Putamen (tissue), 1 donor: ENCODE measurements around the gene TUBA8.
"Not testable (repeated sequence)": the region's sequence is repeated elsewhere in the genome, so short reads cannot be mapped to it uniquely, and the experiment has no call there.

Source experiments
- DNase-seq: peaks from one replicate; pipeline ENCODE4 v3.0.0-alpha.2; 2016; ENCODE audit warnings: low spot score

The TUBA8 gene

GRCh38 chr22:18110194-18110953, at the start of gene TUBA8:
Gene TUBA8, plus strand, starts transcription at chr22:18110809. Its CDS starts 57 bp downstream, at chr22:18110866.
- DNase-seq = no peak

- DNase-seq = no peak
These were observed 48.2 kb upstream of the TUBA8 start for GRCh38 chr22:18062421-18062820.

- no peak for DNase-seq
These were observed 47.3 kb upstream of the TUBA8 start for GRCh38 chr22:18063306-18063705.

- not testable (repeated sequence) for DNase-seq
These were observed 46.9 kb upstream of the TUBA8 start for GRCh38 chr22:18063715-18064114.

- DNase-seq = no peak
These were observed 46.0 kb upstream of the TUBA8 start for GRCh38 chr22:18064636-18065035.

- DNase-seq = no peak
These were observed 45.4 kb upstream of the TUBA8 start for GRCh38 chr22:18065256-18065655.

- no peak for DNase-seq
These were observed 44.3 kb upstream of the TUBA8 start for GRCh38 chr22:18066181-18066859.

- DNase-seq = no peak
These were observed 43.5 kb upstream of the TUBA8 start for GRCh38 chr22:18067121-18067520.

- no peak for DNase-seq
These were observed 42.9 kb upstream of the TUBA8 start for GRCh38 chr22:18067548-18068341.

GRCh38 chr22:18068381-18068988, 42.1 kb upstream of the TUBA8 start:
- no peak for DNase-seq

GRCh38 chr22:18069041-18069440, 41.6 kb upstream of the TUBA8 start:
- DNase-seq = no peak

GRCh38 chr22:18070041-18070440, 40.6 kb upstream of the TUBA8 start:
- DNase-seq = no peak

GRCh38 chr22:18070556-18071306, 39.9 kb upstream of the TUBA8 start:
- DNase-seq = no peak

GRCh38 chr22:18071307-18071967, 39.2 kb upstream of the TUBA8 start:
- DNase-seq = not testable (repeated sequence)

- no peak for DNase-seq
These were observed 38.7 kb upstream of the TUBA8 start for GRCh38 chr22:18071968-18072310.

GRCh38 chr22:18073467-18073866, 37.1 kb upstream of the TUBA8 start:
- DNase-seq = no peak

GRCh38 chr22:18073927-18074326, 36.7 kb upstream of the TUBA8 start:
- not testable (repeated sequence) for DNase-seq

- DNase-seq = no peak
These were observed 35.4 kb upstream of the TUBA8 start for GRCh38 chr22:18075101-18075719.

- peak; percentile 93 for DNase-seq
These were observed 34.7 kb upstream of the TUBA8 start for GRCh38 chr22:18075720-18076497.
